HG02759 (cell line): Measurements from ENCODE around the gene CFLAR.
A peak's percentile ranks its signal among the peaks of the same experiment; 100 is the strongest.
"Not testable (repeated sequence)": the region's sequence is repeated elsewhere in the genome, so short reads cannot be mapped to it uniquely, and the experiment has no call there.

Source experiments
- ATAC-seq: cut with Tn5 transposase; IDR thresholded peaks from one replicate; pipeline ENCODE4 v1.9.1; 2021; ENCODE audit warnings: mild to moderate bottlenecking, moderate library complexity; ENCODE audit not compliant: unreplicated experiment

The CFLAR gene

GRCh38 chr2:201174687-201175086 is 58.7 kb downstream of the CFLAR start:
- no peak for ATAC-seq

- ATAC-seq = no peak
Observed at GRCh38 chr2:201176081-201176481, 60.1 kb downstream of the CFLAR start.

DNA sequence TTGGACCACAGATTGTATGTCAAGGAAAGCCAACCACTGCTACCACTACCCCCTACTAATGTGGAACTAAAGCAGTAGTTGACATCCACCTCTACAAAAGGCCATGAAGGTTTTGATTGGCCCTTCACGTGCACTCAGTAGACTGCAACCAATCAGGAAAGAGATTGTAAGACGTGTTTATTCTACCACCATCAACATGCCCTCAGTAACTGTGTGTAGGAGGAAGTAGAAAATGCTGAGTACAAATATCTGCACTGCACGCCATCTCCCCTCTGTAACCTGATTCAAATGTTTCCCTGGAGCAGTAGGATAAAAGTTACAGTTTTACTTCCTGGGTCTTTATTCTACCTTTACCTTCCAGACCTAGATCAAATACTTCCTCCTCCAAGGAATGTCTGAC is 64.0 kb downstream of the CFLAR start:
- ATAC-seq = no peak

DNA sequence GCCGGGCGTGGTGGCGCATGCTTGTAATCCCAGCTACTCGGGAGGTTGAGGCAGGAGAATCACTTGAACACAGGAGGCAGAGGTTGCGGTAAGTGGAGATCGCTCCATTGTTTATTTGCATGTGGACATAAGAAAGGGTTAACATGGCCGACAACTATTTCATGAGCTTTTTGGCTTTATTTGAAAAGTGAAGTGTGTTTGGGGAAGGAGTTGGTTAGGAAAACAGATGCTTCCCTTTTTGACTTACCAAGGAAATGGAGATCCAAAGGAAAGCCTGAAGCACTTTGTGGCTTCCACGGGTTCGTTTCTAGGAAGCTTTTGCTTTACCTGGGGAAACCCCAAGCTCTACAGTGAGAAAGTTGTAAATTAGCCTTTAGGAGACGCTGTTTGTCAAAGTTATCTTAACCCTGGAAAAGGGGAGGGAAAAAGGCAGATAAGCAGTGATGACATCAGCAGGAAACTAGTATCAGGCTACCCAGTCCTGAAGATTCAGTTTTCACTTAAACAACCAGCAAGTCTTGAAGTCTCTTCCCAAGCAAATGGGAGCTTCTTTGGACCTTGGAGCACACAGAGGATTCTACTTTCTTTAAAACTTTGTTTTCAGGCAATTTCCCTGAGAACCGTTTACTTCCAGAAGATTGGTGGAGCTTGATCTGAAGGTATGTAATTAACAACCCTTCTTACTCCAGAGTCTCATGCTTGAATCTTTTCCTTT is 66.8 kb downstream of the CFLAR start, which contains the start of gene CASP10:
TSS of gene CASP10 (plus strand) at position 492 of the 715 bp plus-strand sequence. CDS start 2,637 bp downstream, outside the sequence.
- peak; percentile 85 for ATAC-seq

- ATAC-seq = peak; percentile 17
Observed at GRCh38 chr2:201183365-201183727, 67.4 kb downstream of the CFLAR start.

DNA sequence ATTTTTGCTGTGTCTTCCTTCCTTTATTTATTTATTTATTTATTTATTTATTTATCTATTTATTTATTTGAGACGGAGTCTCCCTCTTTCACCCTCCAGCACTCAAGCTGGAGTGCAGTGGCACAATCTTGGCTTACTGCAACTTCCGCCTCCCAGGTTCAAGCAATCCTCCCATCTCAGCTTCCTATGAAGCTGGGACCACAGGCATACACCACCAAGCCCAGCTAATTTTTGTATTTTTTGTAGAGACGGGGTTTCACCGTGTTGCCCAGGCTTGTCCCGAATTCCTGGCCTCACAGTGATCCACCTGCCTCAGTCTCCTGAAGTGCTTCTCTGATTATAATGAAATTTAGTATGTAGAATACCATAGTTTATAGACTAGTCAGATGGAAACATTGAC is 67.9 kb downstream of the CFLAR start:
- ATAC-seq = not testable (repeated sequence)

GRCh38 chr2:201184248-201184647 is 68.3 kb downstream of the CFLAR start:
- ATAC-seq = not testable (repeated sequence)

DNA sequence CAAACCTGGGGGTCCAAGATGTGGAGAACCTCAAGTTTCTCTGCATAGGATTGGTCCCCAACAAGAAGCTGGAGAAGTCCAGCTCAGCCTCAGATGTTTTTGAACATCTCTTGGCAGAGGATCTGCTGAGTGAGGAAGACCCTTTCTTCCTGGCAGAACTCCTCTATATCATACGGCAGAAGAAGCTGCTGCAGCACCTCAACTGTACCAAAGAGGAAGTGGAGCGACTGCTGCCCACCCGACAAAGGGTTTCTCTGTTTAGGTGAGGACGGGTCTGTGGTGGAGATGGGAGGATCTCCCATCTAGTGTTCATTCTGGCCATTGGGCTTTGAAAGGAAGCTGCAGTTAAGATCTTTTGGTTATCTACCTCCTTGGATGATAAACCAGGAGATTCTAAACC is 69.9 kb downstream of the CFLAR start:
- no peak for ATAC-seq

DNA sequence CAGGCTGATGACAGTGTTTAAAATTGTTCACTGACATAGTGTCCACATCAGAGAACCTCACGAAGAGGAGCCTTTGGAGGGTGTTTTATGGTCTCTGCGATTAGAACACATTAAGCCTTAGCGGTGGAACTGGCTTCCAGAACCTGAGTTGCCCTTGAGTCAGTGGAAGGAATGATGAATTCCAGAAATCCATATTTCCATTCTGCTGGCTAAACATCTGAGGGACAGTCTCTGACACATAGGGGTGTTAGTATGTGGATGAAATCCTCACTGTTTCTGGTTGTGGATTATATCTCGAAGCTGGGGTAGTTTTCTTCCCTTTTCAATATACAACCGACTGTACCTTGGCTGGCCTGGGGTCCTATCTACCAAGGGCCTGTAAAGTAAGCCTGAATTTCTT is 71.0 kb downstream of the CFLAR start:
- ATAC-seq = no peak

DNA sequence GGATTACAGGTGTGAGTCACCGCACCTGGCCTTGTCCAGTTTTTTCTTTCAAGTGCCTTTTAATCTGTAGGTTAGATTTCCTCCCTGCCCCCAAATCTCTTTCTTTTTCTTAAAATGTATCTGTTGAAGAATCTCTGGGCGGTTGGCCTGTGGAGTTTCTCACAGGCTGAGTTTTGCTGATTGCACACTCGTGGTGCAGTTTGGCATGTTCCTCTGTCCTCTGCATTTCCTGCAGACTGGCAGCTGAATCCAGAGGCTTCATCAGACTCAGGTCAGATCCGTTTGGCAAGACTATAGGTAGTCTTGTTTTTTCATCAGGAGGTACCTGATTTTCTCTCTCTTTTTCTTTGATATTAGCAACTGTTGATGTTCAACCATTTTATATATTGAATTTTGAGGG is 72.5 kb downstream of the CFLAR start:
- ATAC-seq = no peak

- no peak for ATAC-seq
Observed at GRCh38 chr2:201191132-201191875, 75.3 kb downstream of the CFLAR start.

DNA sequence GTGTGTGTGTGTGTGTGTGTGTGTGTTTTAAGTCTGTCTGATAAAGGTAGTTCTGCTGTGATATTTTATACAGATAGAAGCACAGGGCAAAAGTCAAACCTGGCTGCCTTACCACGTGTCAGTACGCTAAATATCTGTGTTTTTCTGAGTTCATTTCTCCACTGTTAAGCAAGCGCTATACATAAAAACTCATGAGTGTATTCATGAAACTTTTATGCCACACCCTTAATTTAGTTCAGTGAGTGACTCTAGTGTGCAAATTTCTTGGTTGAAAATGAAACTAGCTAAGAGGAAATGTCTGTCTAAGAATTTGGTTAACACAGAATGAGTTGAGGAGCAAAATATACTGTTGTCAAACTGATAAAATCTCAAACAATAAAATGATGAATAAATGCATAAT is 78.1 kb downstream of the CFLAR start:
- ATAC-seq = peak; percentile 89

DNA sequence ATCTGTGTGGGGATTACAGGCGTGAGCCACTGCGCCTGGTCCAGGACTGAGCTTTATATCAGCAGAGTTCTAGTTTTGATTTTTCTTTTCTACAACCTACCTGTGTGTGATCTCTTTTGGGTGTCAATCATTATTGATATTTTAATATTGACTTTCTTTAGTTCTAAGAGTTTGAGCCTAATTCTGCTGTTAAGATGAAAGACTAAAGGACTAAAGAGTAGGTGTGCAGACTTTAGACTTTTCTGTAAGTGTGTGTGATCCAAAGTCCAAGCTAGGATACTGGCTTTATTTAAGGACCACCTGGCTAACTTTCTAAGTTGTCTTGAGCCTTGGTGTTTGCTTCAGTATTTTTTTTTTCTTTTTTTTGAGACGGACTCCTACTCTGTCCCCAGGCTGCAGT is 79.4 kb downstream of the CFLAR start:
- no peak for ATAC-seq

GRCh38 chr2:201196003-201196402 is 80.0 kb downstream of the CFLAR start:
- no peak for ATAC-seq

DNA sequence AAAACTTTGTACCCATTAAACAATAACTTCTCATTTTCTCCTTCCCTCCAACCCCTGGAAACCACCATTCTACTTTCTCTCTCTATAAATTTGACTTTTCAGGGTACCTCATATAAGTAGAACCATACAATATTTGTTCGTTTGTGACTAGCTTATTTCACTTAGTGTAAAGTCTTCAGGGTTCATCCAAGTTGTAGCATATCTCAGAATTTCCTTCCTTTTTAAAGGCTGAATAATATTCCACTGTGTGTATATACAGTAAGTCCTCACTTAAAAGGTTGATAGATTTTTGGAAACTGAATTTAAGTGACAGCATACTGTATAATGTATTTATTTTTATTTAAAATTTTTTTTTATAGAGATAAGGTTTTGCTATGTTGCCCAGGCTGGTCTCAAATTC is 80.8 kb downstream of the CFLAR start:
- ATAC-seq = no peak

GRCh38 chr2:201197781-201198180 is 81.8 kb downstream of the CFLAR start:
- ATAC-seq = no peak

GRCh38 chr2:201199847-201200246 is 83.9 kb downstream of the CFLAR start:
- ATAC-seq = no peak

DNA sequence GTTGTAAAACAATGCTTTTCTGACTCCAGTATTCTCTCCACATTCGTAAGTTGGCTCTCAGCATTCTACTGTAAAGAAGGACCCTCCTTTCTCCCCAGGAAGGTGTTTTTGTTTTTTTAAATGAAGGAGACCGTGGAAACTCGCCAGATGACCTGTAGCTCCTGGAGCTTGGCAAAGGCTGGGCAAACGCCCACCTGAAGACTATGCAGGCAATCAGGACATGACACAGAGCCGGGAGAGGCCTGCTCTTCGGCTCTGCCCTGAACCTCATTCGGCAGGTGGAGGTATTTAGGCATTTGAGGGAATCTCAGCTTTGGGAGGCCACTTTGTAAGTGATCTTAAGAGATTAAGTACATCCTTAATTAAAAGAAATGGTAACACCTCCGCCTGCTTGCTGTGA is 84.4 kb downstream of the CFLAR start:
- ATAC-seq = no peak

GRCh38 chr2:201201371-201201770 is 85.4 kb downstream of the CFLAR start:
- no peak for ATAC-seq

DNA sequence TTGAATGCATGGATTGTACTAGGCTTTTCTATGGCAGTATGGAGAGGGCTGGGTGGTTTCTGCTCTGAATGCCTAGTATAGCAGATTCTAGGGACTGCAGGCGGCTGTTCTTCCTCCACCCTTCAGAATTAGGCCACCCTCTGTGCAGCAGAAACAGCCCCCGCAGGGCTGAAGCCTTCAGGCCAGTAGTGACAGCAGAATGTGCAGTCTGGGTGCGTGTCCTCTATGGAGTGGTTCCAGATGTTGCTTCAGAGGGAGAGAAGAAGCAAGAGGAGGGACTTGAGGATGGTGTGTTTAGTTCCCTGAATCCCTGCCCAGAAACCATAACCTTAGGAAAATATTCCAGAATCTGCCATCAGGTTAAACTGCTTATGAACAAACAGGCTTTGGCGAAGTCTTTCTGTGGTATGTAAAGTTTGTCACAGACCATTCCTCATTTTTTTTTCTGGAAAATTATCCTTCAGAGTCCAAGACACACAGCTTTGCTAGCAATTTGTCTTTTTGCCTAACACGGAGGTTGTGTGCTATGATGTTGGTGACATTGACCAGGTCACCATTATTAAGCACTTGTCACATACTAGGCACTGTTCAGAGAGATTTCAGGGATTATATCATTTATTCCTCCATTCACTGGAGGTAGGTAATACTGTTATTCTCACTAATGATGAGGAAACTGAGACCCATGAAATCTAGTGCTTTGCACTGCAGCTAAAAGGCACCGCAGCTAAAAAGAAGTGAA is 88.1 kb downstream of the CFLAR start:
- no peak for ATAC-seq

GRCh38 chr2:201204655-201205514 is 88.9 kb downstream of the CFLAR start:
- ATAC-seq = no peak
